ENCODE results near the gene MLN. TPM values are rescaled to one million over a fixed set of nuclear protein-coding genes. Genes with fewer than 3 reads are reported as not detected.
"Not testable (repeated sequence)": the region's sequence is repeated elsewhere in the genome, so short reads cannot be mapped to it uniquely, and the experiment has no call there.

MLN gene
- total RNA-seq, 4 donors from 2014 or later = not detected

GRCh38 chr6:33836806-33837469 lies 33.1 kb upstream of the MLN start:
- H3K36me3 ChIP-seq = no peaks in the 10 kb centered on the region
- H3K27me3 ChIP-seq = no peaks in the 10 kb centered on the region
- H3K9me3 ChIP-seq = no peaks in the 10 kb centered on the region
- DNase-seq (ENCODE audit: low spot score in 2 of 2) = no peak
- TF ChIP-seq EP300 (IDR thresholded peaks at IDR 0.05) = no peak
- no peak for TF ChIP-seq POLR2A (IDR thresholded peaks at IDR 0.05)
- TF ChIP-seq POLR2AphosphoS5 (IDR thresholded peaks at IDR 0.05) = no peak
- no peak for TF ChIP-seq CTCF (IDR thresholded peaks at IDR 0.05)
- no peak overlapping the region for H3K4me3 ChIP-seq
- H3K27ac ChIP-seq = no peak overlapping the region
- H3K4me1 ChIP-seq = peaks cover 28% of the 10 kb centered on the region
- 81% methylated on average over 3 of the region's 3 CpGs for WGBS

GRCh38 chr6:33834401-33835392 lies 30.9 kb upstream of the MLN start:
- no peak for DNase-seq (ENCODE audit: low spot score in 2 of 2)
- H3K9me3 ChIP-seq = no peaks in the 10 kb centered on the region
- H3K4me1 ChIP-seq = peaks cover 15% of the 10 kb centered on the region
- TF ChIP-seq EP300 (IDR thresholded peaks at IDR 0.05) (no peak), CTCF (IDR thresholded peaks at IDR 0.05) (no peak), POLR2AphosphoS5 (IDR thresholded peaks at IDR 0.05) (no peak), POLR2A (IDR thresholded peaks at IDR 0.05) (no peak)
- H3K36me3 ChIP-seq = no peaks in the 10 kb centered on the region
- H3K4me3 ChIP-seq = no peak overlapping the region
- H3K27ac ChIP-seq = no peak overlapping the region
- peaks cover 13% of the 10 kb centered on the region for H3K27me3 ChIP-seq
- 52% methylated on average over 20 of the region's 22 CpGs for WGBS

- WGBS = 82% methylated on average over 6 of the region's 6 CpGs
These were observed 29.8 kb upstream of the MLN start for GRCh38 chr6:33833599-33833998.

GRCh38 chr6:33832831-33833230 lies 29.0 kb upstream of the MLN start:
- H3K4me1 ChIP-seq; DNase-seq (ENCODE audit: low spot score in 2 of 2); H3K4me3 ChIP-seq; H3K27ac ChIP-seq; H3K36me3 ChIP-seq; H3K9me3 ChIP-seq: not testable (repeated sequence)
- 91% methylated on average over 17 of the region's 32 CpGs for WGBS
- H3K27me3 ChIP-seq = peaks cover 17% of the 10 kb centered on the region

More at GRCh38 chr6:33833599-33833998, 29.8 kb upstream of the MLN start:
- Histone ChIP-seq H3K9me3 (no peaks in the 10 kb centered on the region), H3K4me1 (peaks cover 4% of the 10 kb centered on the region), H3K27ac (no peak overlapping the region), H3K4me3 (no peak overlapping the region), H3K27me3 (peaks cover 17% of the 10 kb centered on the region), H3K36me3 (no peaks in the 10 kb centered on the region)
- DNase-seq (ENCODE audit: low spot score in 2 of 2) = no peak
- TF ChIP-seq POLR2A (IDR thresholded peaks at IDR 0.05) (no peak), POLR2AphosphoS5 (IDR thresholded peaks at IDR 0.05) (no peak), CTCF (IDR thresholded peaks at IDR 0.05) (no peak), EP300 (IDR thresholded peaks at IDR 0.05) (no peak)

GRCh38 chr6:33831725-33832124 lies 27.9 kb upstream of the MLN start:
- H3K4me1 ChIP-seq; H3K27ac ChIP-seq; H3K36me3 ChIP-seq; H3K4me3 ChIP-seq; DNase-seq (ENCODE audit: low spot score in 2 of 2); H3K9me3 ChIP-seq: not testable (repeated sequence)
- WGBS = 79% methylated on average over 4 of the region's 5 CpGs
- H3K27me3 ChIP-seq = peaks cover 17% of the 10 kb centered on the region

GRCh38 chr6:33830635-33831240 lies 26.9 kb upstream of the MLN start:
- no peak for TF ChIP-seq CTCF (IDR thresholded peaks at IDR 0.05)
- TF ChIP-seq POLR2AphosphoS5 (IDR thresholded peaks at IDR 0.05) = no peak
- no peak for TF ChIP-seq EP300 (IDR thresholded peaks at IDR 0.05)
- no peak for TF ChIP-seq POLR2A (IDR thresholded peaks at IDR 0.05)
- no peak for DNase-seq (ENCODE audit: low spot score in 2 of 2)
- Histone ChIP-seq H3K27me3 (peaks cover 17% of the 10 kb centered on the region), H3K36me3 (no peaks in the 10 kb centered on the region), H3K27ac (no peak overlapping the region), H3K4me1 (no peaks in the 10 kb centered on the region), H3K4me3 (no peak overlapping the region), H3K9me3 (no peaks in the 10 kb centered on the region)
- WGBS = 67% methylated on average over 18 of the region's 21 CpGs

Data from suprapubic skin (tissue), 4 donors.